Colonic mucosa (tissue), 4 donors: ENCODE measurements around the gene CAPZA2. TPM values are rescaled to one million over a fixed set of nuclear protein-coding genes. Genes with fewer than 3 reads are reported as not detected.

Experiments used
- DNase-seq: peaks from one replicate; pipeline ENCODE4 v3.0.0-alpha.2; 2020
- H3K27ac ChIP-seq: fragments of 200-600 bp; one replicate; pipeline ENCODE4 v1.8.0; 2021
- H3K27me3 ChIP-seq: fragments of 200-600 bp; one replicate; pipeline ENCODE4 v1.8.0; 2021
- H3K36me3 ChIP-seq: fragments of 200-600 bp; one replicate; pipeline ENCODE4 v1.8.0; 2021
- H3K4me1 ChIP-seq: fragments of 200-600 bp; one replicate; pipeline ENCODE4 v1.8.0; 2021; ENCODE audit warnings: mild to moderate bottlenecking
- H3K4me3 ChIP-seq: fragments of 200-600 bp; one replicate; pipeline ENCODE4 v1.8.0; 2021
- H3K9ac ChIP-seq, 2 donors: one replicate each; pipeline ENCODE4 v1.7.0; 2013; ENCODE audit warnings: control low read depth in 2 of 2, low read depth in 2 of 2, low read length in 2 of 2
- H3K9me3 ChIP-seq: fragments of 200-600 bp; one replicate; pipeline ENCODE4 v1.8.0; 2021
- intact Hi-C: fragments of 100-400 bp; cut with DNase I; formaldehyde crosslinking; loops from one replicate; pipeline ENCODE4 v1.14.1; 2022
- total RNA-seq, 2 donors: library from RNA; stranded (reverse); fragmentation: NEBNext Ultra II Directional in 1 of 2; extraction: Animal tissue kit (Norgen Biotek cat#: 25700) in 1 of 2; gene quantifications; one replicate each; pipeline ENCODE4 v1.2.1, GENCODE V29; 2021
- TF ChIP-seq, protein P1 (sequence below): fragments of 200-600 bp; IDR thresholded peaks from one replicate; pipeline ENCODE4 v1.8.0; 2022; ENCODE audit warnings: antibody characterized with exemption, mild to moderate bottlenecking
- donor health status: healthy.
- donor health status: DM: no; HTN: no; CAD: no.
- donor health status: DM: no; HTN: no; CAD: no.

Gene CAPZA2
- total RNA-seq, 2 donors from 2014 or later = 186 to 323 TPM

DNA sequence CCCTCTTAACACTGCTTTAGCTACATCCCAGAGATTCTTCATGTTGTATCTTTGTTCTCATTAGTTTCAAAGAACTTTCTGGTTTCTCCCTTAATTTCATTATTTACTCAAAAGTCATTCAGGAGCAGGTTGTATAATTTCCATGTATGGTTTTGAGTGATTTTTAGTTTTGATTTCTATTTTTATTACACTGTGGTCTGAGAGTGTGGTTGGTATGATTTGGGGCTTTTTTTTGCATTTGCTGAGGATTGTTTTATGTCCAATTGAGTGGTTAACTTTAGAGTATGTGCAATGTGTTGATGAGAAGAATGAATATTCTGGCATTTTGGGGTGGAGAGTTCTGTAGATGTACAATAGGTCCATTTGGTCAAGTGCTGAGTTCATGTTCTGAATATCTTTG is 37.9 kb upstream of the CAPZA2 start:
- intact Hi-C loops = no loop called here
- Histone ChIP-seq H3K9ac (no peak overlapping the region), H3K4me3 (no peak overlapping the region), H3K36me3 (no peaks in the 10 kb centered on the region), H3K27me3 (no peaks in the 10 kb centered on the region), H3K4me1 (no peaks in the 10 kb centered on the region), H3K9me3 (no peaks in the 10 kb centered on the region), H3K27ac (no peak overlapping the region)
- DNase-seq = no peak
- TF ChIP-seq, protein P1, sequence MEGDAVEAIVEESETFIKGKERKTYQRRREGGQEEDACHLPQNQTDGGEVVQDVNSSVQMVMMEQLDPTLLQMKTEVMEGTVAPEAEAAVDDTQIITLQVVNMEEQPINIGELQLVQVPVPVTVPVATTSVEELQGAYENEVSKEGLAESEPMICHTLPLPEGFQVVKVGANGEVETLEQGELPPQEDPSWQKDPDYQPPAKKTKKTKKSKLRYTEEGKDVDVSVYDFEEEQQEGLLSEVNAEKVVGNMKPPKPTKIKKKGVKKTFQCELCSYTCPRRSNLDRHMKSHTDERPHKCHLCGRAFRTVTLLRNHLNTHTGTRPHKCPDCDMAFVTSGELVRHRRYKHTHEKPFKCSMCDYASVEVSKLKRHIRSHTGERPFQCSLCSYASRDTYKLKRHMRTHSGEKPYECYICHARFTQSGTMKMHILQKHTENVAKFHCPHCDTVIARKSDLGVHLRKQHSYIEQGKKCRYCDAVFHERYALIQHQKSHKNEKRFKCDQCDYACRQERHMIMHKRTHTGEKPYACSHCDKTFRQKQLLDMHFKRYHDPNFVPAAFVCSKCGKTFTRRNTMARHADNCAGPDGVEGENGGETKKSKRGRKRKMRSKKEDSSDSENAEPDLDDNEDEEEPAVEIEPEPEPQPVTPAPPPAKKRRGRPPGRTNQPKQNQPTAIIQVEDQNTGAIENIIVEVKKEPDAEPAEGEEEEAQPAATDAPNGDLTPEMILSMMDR = no peak

DNA sequence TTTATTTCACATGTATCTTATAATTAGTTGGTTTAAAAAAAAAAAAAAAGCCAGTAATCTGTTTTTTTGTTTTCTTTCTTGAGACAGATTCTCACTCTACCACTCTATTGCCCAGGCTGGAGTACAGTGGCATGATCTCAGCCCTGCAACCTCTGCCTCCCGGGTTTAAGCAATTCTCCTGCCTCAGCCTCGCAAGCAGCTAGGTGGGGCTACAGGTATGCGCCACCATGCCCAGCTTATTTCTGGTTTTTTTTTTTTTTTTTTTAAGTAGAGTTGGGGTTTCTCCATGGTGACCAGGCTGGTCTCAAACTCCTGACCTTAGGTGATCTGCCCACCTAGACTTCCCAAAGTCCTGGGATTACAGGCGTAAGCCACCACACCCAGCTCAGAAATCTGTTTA is 34.1 kb upstream of the CAPZA2 start:
- Histone ChIP-seq H3K27me3 (no peaks in the 10 kb centered on the region), H3K9me3 (no peaks in the 10 kb centered on the region), H3K9ac (no peak overlapping the region), H3K4me3 (no peak overlapping the region), H3K36me3 (no peaks in the 10 kb centered on the region), H3K4me1 (no peaks in the 10 kb centered on the region), H3K27ac (no peak overlapping the region)
- no peak for DNase-seq
- TF ChIP-seq, protein P1 = no peak
- intact Hi-C loops = no loop called here

DNA sequence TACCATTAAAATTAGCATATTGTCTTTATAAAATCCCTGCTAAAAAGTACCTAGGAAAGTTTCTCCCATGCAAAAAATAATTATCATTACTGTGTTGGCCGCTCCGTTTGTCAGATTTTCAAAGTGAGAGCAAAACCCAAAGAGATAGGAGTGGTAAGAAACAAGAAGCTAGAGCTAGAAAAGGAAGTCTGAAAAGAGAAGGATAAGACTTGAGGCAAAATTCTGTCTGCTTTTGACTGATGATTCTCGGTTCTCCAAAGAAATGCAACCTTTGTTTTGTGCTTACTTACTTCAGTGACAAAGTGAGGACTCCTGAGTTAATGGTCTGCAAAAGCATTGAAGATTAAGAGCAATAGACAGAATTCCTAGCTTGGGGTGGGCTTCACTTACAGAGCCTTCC is 33.3 kb upstream of the CAPZA2 start:
- TF ChIP-seq, protein P1 = no peak
- H3K27ac ChIP-seq = no peak overlapping the region
- intact Hi-C loops = no loop called here
- no peak overlapping the region for H3K4me3 ChIP-seq
- H3K9ac ChIP-seq = no peak overlapping the region
- no peaks in the 10 kb centered on the region for H3K27me3 ChIP-seq
- H3K4me1 ChIP-seq = no peaks in the 10 kb centered on the region
- H3K9me3 ChIP-seq = no peaks in the 10 kb centered on the region
- DNase-seq = no peak
- H3K36me3 ChIP-seq = no peaks in the 10 kb centered on the region

DNA sequence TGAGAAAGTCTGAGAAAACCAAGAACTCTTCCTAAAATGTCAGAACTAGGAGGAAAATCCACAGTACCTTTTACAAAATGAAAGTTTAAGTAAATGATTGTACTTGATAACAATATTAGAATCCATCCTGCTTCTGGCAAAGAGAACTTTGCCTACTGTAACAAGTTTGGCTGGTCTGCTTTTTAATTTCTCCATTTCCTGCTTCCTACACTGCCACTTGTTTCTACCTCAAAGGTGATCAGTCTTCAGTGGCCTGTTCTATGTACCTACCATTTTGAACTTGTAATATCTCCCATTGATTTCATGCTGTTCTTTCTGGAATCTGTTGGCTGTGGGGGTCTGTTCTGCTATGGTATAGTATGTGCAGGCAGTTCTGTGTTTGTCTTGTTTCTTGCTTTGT is 32.9 kb upstream of the CAPZA2 start:
- no peak overlapping the region for H3K27ac ChIP-seq

DNA sequence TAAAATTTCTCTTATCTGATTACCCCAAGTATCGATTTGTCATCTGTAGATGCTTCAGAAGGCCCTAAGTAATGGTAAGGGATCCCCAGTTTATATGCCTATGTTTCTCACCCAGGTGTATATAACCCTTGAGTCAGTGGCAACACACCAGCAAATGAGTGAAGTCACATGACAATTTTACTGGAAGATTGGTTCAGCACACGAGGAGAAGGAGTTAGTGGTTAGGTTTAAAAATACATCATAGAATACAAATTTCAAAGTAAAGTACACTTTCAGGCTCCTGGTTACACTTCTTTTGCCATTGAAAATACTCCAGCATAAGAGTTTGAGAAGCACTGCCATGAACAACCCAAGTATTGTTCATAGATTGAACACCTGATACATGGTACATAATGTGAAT is 29.7 kb upstream of the CAPZA2 start:
- no peak overlapping the region for H3K4me3 ChIP-seq
- TF ChIP-seq, protein P1 = no peak
- H3K4me1 ChIP-seq = no peaks in the 10 kb centered on the region
- H3K9me3 ChIP-seq = no peaks in the 10 kb centered on the region
- H3K9ac ChIP-seq = no peak overlapping the region
- intact Hi-C loops = no loop called here
- H3K27me3 ChIP-seq = no peaks in the 10 kb centered on the region
- no peak for DNase-seq
- no peak overlapping the region for H3K27ac ChIP-seq
- H3K36me3 ChIP-seq = no peaks in the 10 kb centered on the region

More for the DNA sequence above, 32.9 kb upstream of the CAPZA2 start:
- H3K4me1 ChIP-seq = no peaks in the 10 kb centered on the region
- TF ChIP-seq, protein P1 = no peak
- H3K9ac ChIP-seq = no peak overlapping the region
- no peaks in the 10 kb centered on the region for H3K27me3 ChIP-seq
- no peaks in the 10 kb centered on the region for H3K36me3 ChIP-seq
- no peak overlapping the region for H3K4me3 ChIP-seq
- no peak for DNase-seq
- no peaks in the 10 kb centered on the region for H3K9me3 ChIP-seq
- intact Hi-C loops = no loop called here
